Measurements from ENCODE around the gene MMD. TPM values are rescaled to one million over a fixed set of nuclear protein-coding genes. Genes with fewer than 3 reads are reported as not detected.

The MMD gene
- total RNA-seq, 2 experiments from 2014 or later: 15.3 to 17.4 TPM

DNA sequence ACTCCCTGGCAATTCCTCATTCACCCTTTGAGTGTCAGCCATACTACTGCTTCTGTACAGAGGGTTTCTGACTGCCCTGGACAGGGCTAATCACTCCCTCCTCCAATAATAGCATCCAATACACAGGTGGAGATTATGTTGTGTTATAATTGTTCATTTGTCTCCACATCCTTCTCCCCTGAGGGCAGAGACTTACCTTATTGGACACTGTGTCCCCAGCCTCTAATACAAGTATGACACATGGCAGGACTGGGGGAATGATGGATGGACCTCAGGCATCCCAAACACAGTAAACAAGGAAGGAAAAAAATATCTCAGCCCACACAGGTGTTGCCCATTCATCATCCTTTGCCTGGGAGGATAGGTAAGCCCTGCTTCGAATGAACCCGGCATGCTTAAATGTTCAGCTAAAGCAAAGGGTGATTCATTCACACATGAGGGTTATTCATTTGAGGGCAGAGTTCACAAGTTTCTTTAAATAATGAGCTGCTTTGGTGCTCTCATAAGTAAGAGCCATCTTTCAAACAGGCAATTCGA lies 34.8 kb downstream of the MMD start:
- no peaks in the 10 kb centered on the region for H3K4me1 Mint-ChIP-seq (ENCODE audit: low read depth)
- H3K9me3 Mint-ChIP-seq: no peaks in the 10 kb centered on the region
- H3K27ac Mint-ChIP-seq: no peak overlapping the region
- H3K27me3 Mint-ChIP-seq: peaks cover under 1% of the 10 kb centered on the region
- Histone ChIP-seq H3K9me3 (ENCODE audit: control insufficient read depth in 1 of 2, insufficient read depth in 1 of 2, low read length in 2 of 2) (no peaks in the 10 kb centered on the region), H3K4me1 (ENCODE audit: insufficient read depth, low read length) (no peaks in the 10 kb centered on the region), H3K27ac (ENCODE audit: low read depth in 1 of 2, low read length in 2 of 2) (no peak overlapping the region), H3K27me3 (ENCODE audit: control insufficient read depth in 1 of 2, insufficient read depth in 2 of 2, low read length in 2 of 2) (no peaks in the 10 kb centered on the region), H3K36me3 (ENCODE audit: insufficient read depth, low read length) (no peaks in the 10 kb centered on the region), H3K4me3 (ENCODE audit: low read length) (no peak overlapping the region)
- DNase-seq (no peak), ATAC-seq (ENCODE audit: poor library complexity) (no peak)
- H3K36me3 Mint-ChIP-seq (ENCODE audit: low read depth): no peaks in the 10 kb centered on the region
- intact Hi-C loops (cut with DNase I, micrococcal nuclease): no loop called here
- no peak overlapping the region for H3K4me3 Mint-ChIP-seq
- ChIA-PET CTCF (no interaction called here), POLR2A (no interaction called here)
- TF ChIP-seq, protein P1, sequence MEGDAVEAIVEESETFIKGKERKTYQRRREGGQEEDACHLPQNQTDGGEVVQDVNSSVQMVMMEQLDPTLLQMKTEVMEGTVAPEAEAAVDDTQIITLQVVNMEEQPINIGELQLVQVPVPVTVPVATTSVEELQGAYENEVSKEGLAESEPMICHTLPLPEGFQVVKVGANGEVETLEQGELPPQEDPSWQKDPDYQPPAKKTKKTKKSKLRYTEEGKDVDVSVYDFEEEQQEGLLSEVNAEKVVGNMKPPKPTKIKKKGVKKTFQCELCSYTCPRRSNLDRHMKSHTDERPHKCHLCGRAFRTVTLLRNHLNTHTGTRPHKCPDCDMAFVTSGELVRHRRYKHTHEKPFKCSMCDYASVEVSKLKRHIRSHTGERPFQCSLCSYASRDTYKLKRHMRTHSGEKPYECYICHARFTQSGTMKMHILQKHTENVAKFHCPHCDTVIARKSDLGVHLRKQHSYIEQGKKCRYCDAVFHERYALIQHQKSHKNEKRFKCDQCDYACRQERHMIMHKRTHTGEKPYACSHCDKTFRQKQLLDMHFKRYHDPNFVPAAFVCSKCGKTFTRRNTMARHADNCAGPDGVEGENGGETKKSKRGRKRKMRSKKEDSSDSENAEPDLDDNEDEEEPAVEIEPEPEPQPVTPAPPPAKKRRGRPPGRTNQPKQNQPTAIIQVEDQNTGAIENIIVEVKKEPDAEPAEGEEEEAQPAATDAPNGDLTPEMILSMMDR (IDR thresholded peaks at IDR 0.05): no peak

DNA sequence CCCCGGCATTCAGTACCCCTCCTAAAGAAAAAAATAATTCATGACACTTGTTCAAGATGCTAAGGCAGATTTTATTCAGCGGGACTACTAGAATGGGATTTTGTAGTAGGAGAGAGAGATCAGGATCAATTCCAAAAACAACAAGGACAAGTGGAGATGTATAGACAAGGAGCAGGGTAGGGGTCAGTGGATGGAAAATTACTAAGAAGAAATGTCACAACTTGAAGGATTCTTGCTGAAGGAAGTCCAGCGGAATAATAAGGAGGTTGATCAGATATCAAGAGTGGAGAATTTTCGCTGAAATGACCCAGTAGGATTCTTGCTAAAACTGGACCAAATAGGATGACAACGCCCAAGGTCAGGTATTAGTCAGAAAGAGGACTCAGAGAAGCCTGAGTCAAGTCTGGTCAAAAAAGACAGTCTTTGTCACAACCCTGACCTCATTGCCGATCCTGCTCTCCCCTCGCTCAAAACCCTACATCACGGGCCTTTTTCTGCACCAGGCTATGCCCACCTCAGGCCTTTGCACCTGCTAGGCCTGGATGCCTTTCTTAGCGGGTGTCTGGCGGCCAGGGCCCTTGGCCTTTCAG lies 36.9 kb downstream of the MMD start:
- POLR2A ChIA-PET: no interaction called here
- intact Hi-C loops (cut with DNase I, micrococcal nuclease): no loop called here
- Histone ChIP-seq H3K9me3 (ENCODE audit: control insufficient read depth in 1 of 2, insufficient read depth in 1 of 2, low read length in 2 of 2) (no peaks in the 10 kb centered on the region), H3K4me1 (ENCODE audit: insufficient read depth, low read length) (no peaks in the 10 kb centered on the region), H3K36me3 (ENCODE audit: insufficient read depth, low read length) (no peaks in the 10 kb centered on the region), H3K4me3 (ENCODE audit: low read length) (no peak overlapping the region), H3K27ac (ENCODE audit: low read depth in 1 of 2, low read length in 2 of 2) (no peak overlapping the region), H3K27me3 (ENCODE audit: control insufficient read depth in 1 of 2, insufficient read depth in 2 of 2, low read length in 2 of 2) (no peaks in the 10 kb centered on the region)
- H3K4me3 Mint-ChIP-seq: no peak overlapping the region
- peaks cover 5% of the 10 kb centered on the region for H3K27me3 Mint-ChIP-seq
- no peak for DNase-seq
- no peak overlapping the region for H3K27ac Mint-ChIP-seq
- no peaks in the 10 kb centered on the region for H3K36me3 Mint-ChIP-seq (ENCODE audit: low read depth)
- H3K4me1 Mint-ChIP-seq (ENCODE audit: low read depth): no peaks in the 10 kb centered on the region
- no peaks in the 10 kb centered on the region for H3K9me3 Mint-ChIP-seq
- ATAC-seq (ENCODE audit: poor library complexity): no peak
- CTCF ChIA-PET: no interaction called here
- TF ChIP-seq, protein P1 (IDR thresholded peaks at IDR 0.05): no peak

DNA sequence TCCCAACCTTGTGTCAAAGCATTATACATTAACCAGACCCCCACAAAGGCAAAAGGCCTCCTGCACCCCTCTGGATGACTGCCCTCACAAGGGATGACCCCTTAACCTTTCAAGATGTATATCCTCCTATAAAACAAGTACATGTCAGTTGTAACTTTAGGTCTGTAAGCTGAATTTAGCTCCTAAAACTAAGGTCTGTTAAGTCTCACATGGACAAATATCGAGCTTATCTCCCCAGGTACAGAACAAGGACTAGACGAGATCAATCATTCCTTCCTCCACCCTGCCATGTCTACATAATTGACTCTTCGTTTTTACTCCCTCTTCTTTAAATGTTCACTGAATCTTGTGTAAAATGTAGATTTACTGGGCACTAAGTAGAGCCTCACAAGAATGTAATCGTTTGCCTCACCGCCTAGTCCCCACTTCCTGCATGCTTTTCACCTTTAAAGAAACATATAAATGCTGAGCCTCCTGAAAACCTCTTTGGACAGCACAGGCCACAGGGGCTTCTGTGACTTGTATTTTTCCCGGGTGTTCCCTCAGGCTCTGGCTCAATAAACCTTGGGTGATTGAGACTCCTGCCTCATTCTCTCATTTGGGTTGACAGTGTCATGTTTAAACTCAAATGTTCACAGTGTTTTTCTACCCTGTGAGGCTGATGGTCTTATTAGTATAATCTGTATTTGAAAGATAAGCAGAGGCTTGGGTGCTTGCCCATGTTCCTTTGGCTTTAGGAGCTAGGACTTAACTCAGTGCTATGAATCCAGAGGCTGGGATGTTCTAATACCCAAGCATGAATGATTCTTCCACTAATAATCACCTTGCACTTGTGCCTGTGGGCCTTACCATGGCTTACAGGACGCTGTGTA lies 37.6 kb downstream of the MMD start:
- H3K27ac Mint-ChIP-seq: no peak overlapping the region
- CTCF ChIA-PET: no interaction called here
- POLR2A ChIA-PET: no interaction called here
- no peak for ATAC-seq (ENCODE audit: poor library complexity)
- H3K36me3 ChIP-seq (ENCODE audit: insufficient read depth, low read length): no peaks in the 10 kb centered on the region
- H3K27me3 ChIP-seq (ENCODE audit: control insufficient read depth in 1 of 2, insufficient read depth in 2 of 2, low read length in 2 of 2): no peaks in the 10 kb centered on the region
- DNase-seq: no peak
- no peak overlapping the region for H3K4me3 ChIP-seq (ENCODE audit: low read length)
- no peaks in the 10 kb centered on the region for H3K36me3 Mint-ChIP-seq (ENCODE audit: low read depth)
- H3K9me3 Mint-ChIP-seq: no peaks in the 10 kb centered on the region
- H3K9me3 ChIP-seq (ENCODE audit: control insufficient read depth in 1 of 2, insufficient read depth in 1 of 2, low read length in 2 of 2): no peaks in the 10 kb centered on the region
- intact Hi-C loops (cut with DNase I, micrococcal nuclease): no loop called here
- no peaks in the 10 kb centered on the region for H3K4me1 ChIP-seq (ENCODE audit: insufficient read depth, low read length)
- no peak overlapping the region for H3K27ac ChIP-seq (ENCODE audit: low read depth in 1 of 2, low read length in 2 of 2)
- TF ChIP-seq, protein P1 (IDR thresholded peaks at IDR 0.05): no peak
- H3K4me1 Mint-ChIP-seq (ENCODE audit: low read depth): no peaks in the 10 kb centered on the region
- peaks cover 5% of the 10 kb centered on the region for H3K27me3 Mint-ChIP-seq
- H3K4me3 Mint-ChIP-seq: no peak overlapping the region

All from CD4-positive, alpha-beta T cell (primary cell).